HepG2 (cell line): Measurements from ENCODE around the gene HOXA7. TPM values are rescaled to one million over a fixed set of nuclear protein-coding genes. Genes with fewer than 3 reads are reported as not detected.

ENCODE experiments used
- ATAC-seq: fragments of 200-7000 bp; cut with Tn5 transposase; 3 replicates; pipeline ENCODE4 v1.9.1; 2020; ENCODE audit warnings: mild to moderate bottlenecking, moderate library complexity
- BruUV-seq: library from RNA; stranded (reverse); fragments of 400-500 nt; replicated peaks from 2 replicates; lab custom pipeline; 2021; lab: Mats Ljungman, UMichigan
- CTCF ChIA-PET: fragments of 300-600 bp; formaldehyde crosslinking; extraction: SDS; loops from one replicate; lab custom pipeline; 2021; ENCODE audit warnings: low total read pairs, inconsistent platforms, low intra/inter-chr PET ratio; lab: Yijun Ruan, JAX
- POLR2A ChIA-PET: fragments of 350-600 bp; sonication (Branson Sonifier 250); formaldehyde crosslinking; loops from one replicate; lab custom pipeline; 2020; ENCODE audit warnings: antibody characterized with exemption, inconsistent platforms; lab: Yijun Ruan, JAX
- DNase-seq: peaks from one replicate; pipeline ENCODE4 v3.0.0-alpha.2; 2015; ENCODE audit warnings: low spot score
- FAIRE-seq: peaks from 3 replicates; lab custom pipeline; 2011; peaks lifted over from hg19 to GRCh38; lab: Jason Lieb, UNC
- H2AFZ ChIP-seq: one replicate; pipeline ENCODE4 v1.6.1; 2011; ENCODE audit warnings: low read length, inconsistent platforms
- H3K27ac ChIP-seq: fragments of 300-600 bp; 3 replicates; pipeline ENCODE4 v1.8.0; 2011; ENCODE audit warnings: mixed run types, mild to moderate bottlenecking, mixed read lengths, low read length, inconsistent platforms; ENCODE audit not compliant: insufficient read depth; ENCODE audit errors: extremely low read length
- H3K27me3 ChIP-seq, 2 experiments: fragments of 200-600 bp in 1 of 2; 2 replicates in 1 of 2; 3 replicates in 1 of 2; pipeline versions ENCODE4 v1.6.0 to v1.8.0; 2011; ENCODE audit warnings: low read length in 2 of 2, mild to moderate bottlenecking in 2 of 2, moderate library complexity in 2 of 2, inconsistent platforms in 1 of 2; ENCODE audit not compliant: insufficient read depth in 2 of 2, control insufficient read depth in 1 of 2
- H3K36me3 ChIP-seq, 2 experiments: fragments of 200-600 bp in 1 of 2; replicated peaks in 1 of 2; 2 replicates in 1 of 2; 3 replicates in 1 of 2; pipeline versions ENCODE4 v1.5.1 to v1.8.0; 2011; ENCODE audit warnings: low read length in 2 of 2, inconsistent platforms in 1 of 2; ENCODE audit not compliant: insufficient read depth in 2 of 2, control insufficient read depth in 1 of 2
- H3K4me1 ChIP-seq: 2 replicates; pipeline ENCODE4 v1.5.1; 2012; ENCODE audit warnings: low read length, inconsistent platforms; ENCODE audit not compliant: insufficient read depth
- H3K4me2 ChIP-seq: 2 replicates; pipeline ENCODE4 v1.6.0; 2011; ENCODE audit warnings: low read depth, low read length, inconsistent platforms
- H3K4me3 ChIP-seq, 3 experiments: fragments of 200-600 bp in 1 of 3; sonication (generic), shearing (Covaris generic) in 1 of 3; replicated peaks in 1 of 3; 2 replicates each; pipeline ENCODE4 v1.5.1; 2011 to 2016; ENCODE audit warnings: low read length in 3 of 3, inconsistent platforms in 2 of 3, low read depth in 2 of 3, mild to moderate bottlenecking in 2 of 3, control low read depth in 1 of 3, mixed read lengths in 1 of 3; ENCODE audit not compliant: insufficient read depth in 1 of 3
- H3K79me2 ChIP-seq: one replicate; pipeline ENCODE4 v1.6.1; 2011; ENCODE audit warnings: low read length, inconsistent platforms; ENCODE audit not compliant: insufficient read depth
- H3K9ac ChIP-seq: 2 replicates; pipeline ENCODE4 v1.6.0; 2011; ENCODE audit warnings: mild to moderate bottlenecking, low read depth, low read length, inconsistent platforms; ENCODE audit not compliant: insufficient read depth
- H3K9me3 ChIP-seq: 2 replicates; pipeline ENCODE4 v1.5.1; 2012; ENCODE audit warnings: mild to moderate bottlenecking, low read length
- H4K20me1 ChIP-seq: 2 replicates; pipeline ENCODE4 v1.6.0; 2011; ENCODE audit warnings: inconsistent platforms, mild to moderate bottlenecking, low read length, moderate library complexity; ENCODE audit not compliant: insufficient read depth
- IKZF5 ChIP-seq: IDR thresholded peaks from 2 replicates; pipeline ENCODE4 v1.6.1; 2018; ENCODE audit warnings: missing genetic modification reagents, mild to moderate bottlenecking, missing compliant biosample characterization
- NFATC3 ChIP-seq: sonication (generic); formaldehyde crosslinking; IDR thresholded peaks from 2 replicates; pipeline ENCODE4 v1.5.1; 2020; ENCODE audit warnings: mild to moderate bottlenecking, missing genetic modification reagents
- TFDP1 ChIP-seq: IDR thresholded peaks from 2 replicates; pipeline ENCODE4 v1.6.1; 2016; ENCODE audit warnings: missing compliant biosample characterization, missing genetic modification reagents, borderline replicate concordance
- ZNF879 ChIP-seq: sonication (generic); formaldehyde crosslinking; IDR thresholded peaks from 2 replicates; pipeline ENCODE4 v1.8.1; 2023; ENCODE audit warnings: missing genetic modification reagents
- WGBS: methylation state at CpG from one replicate; pipeline ENCODE4 v1.1.6; 2017; ENCODE audit warnings: low lambda C conversion rate; 5-methylcytosine and 5-hydroxymethylcytosine counted together
- in situ Hi-C: cut with HindIII; loops from 2 replicates; pipeline ENCODE4 v1.10.0; 2017; ENCODE audit warnings: low pct_unique_long_range_greater_than_20kb; ENCODE audit not compliant: extremely low pct_ligation_motif_present
- intact Hi-C: fragments of 100-400 bp; cut with micrococcal nuclease; formaldehyde crosslinking; loops from one replicate; pipeline ENCODE4 v1.10.0; 2022; ENCODE audit not compliant: unreplicated experiment
- polyA plus RNA-seq, 8 experiments: library from polyadenylated mRNA; depleted of rRNA in 3 of 8; stranded (reverse) in 7 of 8; unstranded in 1 of 8; fragments of >200 nt; fragmentation: Illumina TruSeq in 4 of 8; extraction: Trizol in 4 of 8; gene quantifications; 2 replicates each; pipeline versions ENCODE4 v1.2.1 to v1.2.3, GENCODE V29; 2011 to 2016; ENCODE audit warnings: low read depth in 4 of 8, missing spikeins in 1 of 8, mixed read lengths in 1 of 8; ENCODE audit not compliant: insufficient read depth in 1 of 8
- total RNA-seq, 5 experiments: library from RNA; depleted of rRNA; stranded (reverse); fragments of >200 nt; fragmentation: Illumina TruSeq; extraction: Trizol; gene quantifications; 2 replicates each; pipeline ENCODE4 v1.2.3, GENCODE V29; 2016; ENCODE audit warnings: low read depth in 1 of 5

HOXA7 gene
- total and polyA plus RNA-seq, 2 of the 13 experiments (the other 11 are each of a cell fraction or from before 2014, with no cell fraction given), result 0.05 TPM; not detected in 1

GRCh38 chr7:27138472-27138871 lies 18.0 kb downstream of the HOXA7 start:
- H3K27ac ChIP-seq, result no peak overlapping the region
- intact Hi-C loops, result no loop called here
- H3K4me3 ChIP-seq, result no peak overlapping the region
- H2AFZ ChIP-seq, result no peak overlapping the region
- BruUV-seq, result no TSS peak
- H3K4me2 ChIP-seq, result no peak overlapping the region
- TF ChIP-seq TFDP1 (CRISPR knock-in tag), result no peak
- TF ChIP-seq, all 625 proteins: peak for 0
- ATAC-seq (no peak), DNase-seq (no peak), FAIRE-seq (no peak)
- POLR2A ChIA-PET, result no interaction called here
- WGBS, result 100% methylated on average over 1 of the region's 1 CpG
- H3K9me3 ChIP-seq, result no peaks in the 10 kb centered on the region
- CTCF ChIA-PET, result no interaction called here
- H3K4me1 ChIP-seq, result peaks cover 45% of the 10 kb centered on the region
- H3K79me2 ChIP-seq, result no peaks in the 10 kb centered on the region
- H3K36me3 ChIP-seq, result no peaks in the 10 kb centered on the region
- in situ Hi-C loops, result no loop called here
- no peak overlapping the region for H3K9ac ChIP-seq
- H3K27me3 ChIP-seq, result no peaks in the 10 kb centered on the region
- H4K20me1 ChIP-seq, result no peaks in the 10 kb centered on the region

GRCh38 chr7:27137640-27138315 lies 18.7 kb downstream of the HOXA7 start:
- CTCF ChIA-PET, result no interaction called here
- Histone ChIP-seq H3K4me2 (no peak overlapping the region), H3K9ac (no peak overlapping the region), H3K79me2 (no peaks in the 10 kb centered on the region), H3K27ac (no peak overlapping the region), H3K9me3 (no peaks in the 10 kb centered on the region), H4K20me1 (no peaks in the 10 kb centered on the region), H2AFZ (no peak overlapping the region), H3K4me1 (peaks cover 52% of the 10 kb centered on the region), H3K27me3 (no peaks in the 10 kb centered on the region), H3K4me3 (no peak overlapping the region), H3K36me3 (no peaks in the 10 kb centered on the region)
- TF ChIP-seq ZNF879 (no peak), IKZF5 (CRISPR knock-in tag) (no peak), NFATC3 (CRISPR knock-in tag) (no peak)
- POLR2A ChIA-PET, result interaction anchor here (0.7 kb wide), 1 partner anchor 723 kb away, joined by 3 read pairs; no protein-coding TSS in a partner anchor
- in situ Hi-C loops, result no loop called here
- no peak for FAIRE-seq
- no peak for ATAC-seq
- BruUV-seq, result no TSS peak
- WGBS, result 90% methylated on average over 2 of the region's 2 CpGs
- DNase-seq, result no peak
- intact Hi-C loops, result no loop called here
